ENCODE measurements around the gene JMJD6.

- TF ChIP-seq CTCF (IDR thresholded peaks at IDR 0.05) (no peak), POLR2A (IDR thresholded peaks at IDR 0.05) (no peak)
These were observed 12.1 kb downstream of the JMJD6 start for GRCh38 chr17:76714336-76714735.
